GM12864 (cell line): ENCODE data around the gene SLC23A2.
"Not testable (repeated sequence)": the region's sequence is repeated elsewhere in the genome, so short reads cannot be mapped to it uniquely, and the experiment has no call there.

Source experiments
- DNase-seq: peaks from one replicate; pipeline ENCODE4 v3.0.0-alpha.2; 2011; ENCODE audit warnings: low read depth
- H3K4me3 ChIP-seq: 2 replicates; pipeline ENCODE4 v1.5.1; 2011; ENCODE audit warnings: mild to moderate bottlenecking, low read depth, low read length, control low read depth
- TF ChIP-seq, protein P1 (sequence below): IDR thresholded peaks from 2 replicates; pipeline ENCODE4 v1.5.1; 2011; ENCODE audit warnings: low read depth, mild to moderate bottlenecking, moderate library complexity, low read length, control low read depth, inconsistent platforms; ENCODE audit errors: missing control alignments

Gene SLC23A2

DNA sequence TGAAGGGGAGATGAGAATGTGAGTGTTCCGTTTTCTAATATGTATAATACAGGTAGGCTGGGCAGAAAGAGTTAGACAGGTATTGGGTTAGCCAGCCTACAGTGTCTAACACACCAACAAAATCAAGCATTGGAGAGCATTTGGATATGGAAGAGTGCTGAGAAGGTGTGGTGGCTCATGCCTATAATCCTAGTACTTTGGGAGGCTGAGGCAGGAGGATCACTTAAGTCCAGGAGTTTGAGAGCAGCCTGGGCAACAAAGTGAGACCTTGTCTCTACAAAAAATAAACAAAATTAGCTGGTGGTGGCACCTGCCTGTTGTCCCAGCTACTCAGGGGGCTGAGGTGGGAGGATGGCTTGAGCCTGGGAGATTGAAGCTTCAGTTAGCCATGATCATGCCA lies 38.6 kb upstream of the SLC23A2 start:
- DNase-seq: no peak
- no peak overlapping the region for H3K4me3 ChIP-seq
- TF ChIP-seq, protein P1, sequence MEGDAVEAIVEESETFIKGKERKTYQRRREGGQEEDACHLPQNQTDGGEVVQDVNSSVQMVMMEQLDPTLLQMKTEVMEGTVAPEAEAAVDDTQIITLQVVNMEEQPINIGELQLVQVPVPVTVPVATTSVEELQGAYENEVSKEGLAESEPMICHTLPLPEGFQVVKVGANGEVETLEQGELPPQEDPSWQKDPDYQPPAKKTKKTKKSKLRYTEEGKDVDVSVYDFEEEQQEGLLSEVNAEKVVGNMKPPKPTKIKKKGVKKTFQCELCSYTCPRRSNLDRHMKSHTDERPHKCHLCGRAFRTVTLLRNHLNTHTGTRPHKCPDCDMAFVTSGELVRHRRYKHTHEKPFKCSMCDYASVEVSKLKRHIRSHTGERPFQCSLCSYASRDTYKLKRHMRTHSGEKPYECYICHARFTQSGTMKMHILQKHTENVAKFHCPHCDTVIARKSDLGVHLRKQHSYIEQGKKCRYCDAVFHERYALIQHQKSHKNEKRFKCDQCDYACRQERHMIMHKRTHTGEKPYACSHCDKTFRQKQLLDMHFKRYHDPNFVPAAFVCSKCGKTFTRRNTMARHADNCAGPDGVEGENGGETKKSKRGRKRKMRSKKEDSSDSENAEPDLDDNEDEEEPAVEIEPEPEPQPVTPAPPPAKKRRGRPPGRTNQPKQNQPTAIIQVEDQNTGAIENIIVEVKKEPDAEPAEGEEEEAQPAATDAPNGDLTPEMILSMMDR: no peak

DNA sequence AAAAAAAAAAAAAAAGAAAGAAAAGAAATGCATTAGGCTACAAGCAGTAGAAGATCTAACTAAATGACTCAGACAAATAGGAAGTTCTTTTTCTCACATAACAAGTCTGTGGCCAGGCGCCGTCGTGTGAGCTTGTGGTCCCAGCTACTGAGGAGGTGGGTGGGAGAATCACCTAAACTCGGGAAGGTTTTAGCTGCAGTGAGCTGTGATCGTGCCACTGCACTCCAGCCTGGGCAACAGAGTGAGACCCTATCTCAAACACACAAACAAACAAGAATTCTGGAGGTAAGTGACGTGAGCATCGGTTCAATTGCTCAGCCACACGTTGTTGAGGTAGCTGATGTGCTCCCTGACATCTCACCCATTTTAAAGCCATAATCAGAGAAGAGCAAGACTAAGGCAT lies 37.9 kb upstream of the SLC23A2 start:
- DNase-seq: no peak
- H3K4me3 ChIP-seq: no peak overlapping the region

DNA sequence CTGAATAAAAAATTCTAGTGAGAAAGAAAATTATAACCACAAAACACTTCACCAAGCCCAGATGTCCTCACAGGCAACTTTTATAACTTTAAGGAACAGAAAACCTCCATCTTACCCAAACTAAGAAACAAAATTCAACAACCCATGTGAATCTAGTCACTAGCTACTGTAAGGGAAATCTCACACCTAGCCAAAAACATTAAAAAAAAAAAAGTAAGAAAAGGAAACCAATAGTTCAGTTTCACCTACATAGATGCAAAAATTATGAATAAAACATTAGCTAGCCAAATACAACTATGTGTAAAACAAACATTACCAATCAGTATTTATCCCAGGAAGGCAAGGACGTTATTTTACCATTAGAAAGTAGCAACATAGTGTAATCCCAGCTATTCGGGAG lies 35.5 kb upstream of the SLC23A2 start:
- DNase-seq: no peak
- H3K4me3 ChIP-seq: no peak overlapping the region
- TF ChIP-seq, protein P1: no peak

More for the DNA sequence above, 37.9 kb upstream of the SLC23A2 start:
- TF ChIP-seq, protein P1: no peak

DNA sequence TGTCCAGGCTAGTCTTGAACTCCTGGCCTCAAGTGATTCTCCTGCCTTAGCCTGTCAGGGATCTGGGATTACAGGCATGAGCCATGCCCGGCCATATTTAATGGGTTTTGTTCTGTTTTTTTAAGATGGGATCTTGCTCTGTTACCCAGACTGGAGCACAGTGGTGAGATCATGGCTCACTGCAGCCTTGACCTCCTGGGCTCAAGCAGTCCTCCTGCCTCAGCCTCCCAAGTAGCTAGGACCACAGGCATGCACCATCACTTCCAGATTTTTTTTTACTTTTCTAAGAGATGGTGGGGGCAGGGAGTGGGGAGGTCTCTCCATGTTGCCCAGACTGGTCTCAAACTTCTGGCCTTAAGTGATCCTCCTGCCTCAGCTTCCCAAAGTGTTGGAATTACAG lies 34.2 kb upstream of the SLC23A2 start:
- not testable (repeated sequence) for DNase-seq, H3K4me3 ChIP-seq

DNA sequence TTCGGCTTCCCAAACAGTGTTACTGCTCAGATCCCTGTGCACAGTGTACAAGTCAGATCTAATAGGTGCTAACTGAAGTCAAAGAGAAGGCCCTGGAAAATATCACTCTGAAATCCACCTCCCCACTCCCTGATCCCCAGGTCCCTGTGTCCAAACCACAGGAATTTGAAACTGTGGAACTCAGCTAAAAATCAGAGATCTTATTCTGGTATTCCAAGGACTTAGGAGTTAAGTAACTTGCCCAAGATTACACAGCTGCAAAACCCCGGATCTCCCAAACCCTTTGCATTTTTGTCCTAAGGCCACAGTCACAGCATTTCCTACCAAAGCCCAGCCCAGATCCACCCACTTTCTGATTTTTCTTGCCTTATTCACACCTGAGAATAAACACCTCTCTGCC lies 32.3 kb upstream of the SLC23A2 start:
- DNase-seq: no peak

DNA sequence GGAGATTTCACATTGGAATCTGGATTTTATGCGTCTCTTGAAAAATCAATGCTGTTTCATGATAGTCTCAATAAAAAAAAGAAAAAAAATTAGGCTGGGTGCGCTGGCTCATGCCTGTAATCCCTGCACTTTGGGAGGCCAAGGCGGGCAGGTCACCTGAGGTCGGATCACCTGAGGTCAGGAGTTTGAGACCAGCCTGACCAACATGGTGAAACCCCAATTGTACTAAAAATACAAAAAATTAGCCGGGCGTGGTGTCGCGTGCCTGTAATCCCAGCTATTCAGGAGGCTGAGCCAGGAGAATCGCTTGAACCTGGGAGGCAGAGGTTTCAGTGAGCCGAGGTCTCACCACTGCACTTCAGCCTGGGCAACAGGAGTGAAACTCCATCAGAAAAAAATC lies 30.4 kb upstream of the SLC23A2 start:
- not testable (repeated sequence) for DNase-seq

More for the DNA sequence above, 32.3 kb upstream of the SLC23A2 start:
- no peak overlapping the region for H3K4me3 ChIP-seq
- TF ChIP-seq, protein P1: no peak

DNA sequence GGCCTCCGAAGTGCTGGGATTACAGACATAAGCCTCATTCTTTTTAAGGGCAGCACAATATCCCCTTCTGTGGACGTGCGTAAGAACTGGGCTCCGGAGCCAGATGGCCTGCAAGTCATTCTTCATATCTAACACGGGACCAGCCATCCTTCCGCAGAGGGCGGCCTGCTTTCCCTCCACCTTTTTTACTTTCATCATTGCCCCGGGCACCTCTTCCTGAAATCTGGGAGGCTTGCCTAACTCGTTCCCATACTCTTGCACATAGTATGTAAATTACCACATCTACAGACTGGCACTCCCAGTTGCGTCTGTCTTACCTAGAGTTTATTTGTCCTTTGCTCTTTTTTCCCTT lies 29.9 kb upstream of the SLC23A2 start:
- H3K4me3 ChIP-seq: no peak overlapping the region
- TF ChIP-seq, protein P1: no peak
- DNase-seq: no peak

More for the DNA sequence above, 30.4 kb upstream of the SLC23A2 start:
- H3K4me3 ChIP-seq: not testable (repeated sequence)

DNA sequence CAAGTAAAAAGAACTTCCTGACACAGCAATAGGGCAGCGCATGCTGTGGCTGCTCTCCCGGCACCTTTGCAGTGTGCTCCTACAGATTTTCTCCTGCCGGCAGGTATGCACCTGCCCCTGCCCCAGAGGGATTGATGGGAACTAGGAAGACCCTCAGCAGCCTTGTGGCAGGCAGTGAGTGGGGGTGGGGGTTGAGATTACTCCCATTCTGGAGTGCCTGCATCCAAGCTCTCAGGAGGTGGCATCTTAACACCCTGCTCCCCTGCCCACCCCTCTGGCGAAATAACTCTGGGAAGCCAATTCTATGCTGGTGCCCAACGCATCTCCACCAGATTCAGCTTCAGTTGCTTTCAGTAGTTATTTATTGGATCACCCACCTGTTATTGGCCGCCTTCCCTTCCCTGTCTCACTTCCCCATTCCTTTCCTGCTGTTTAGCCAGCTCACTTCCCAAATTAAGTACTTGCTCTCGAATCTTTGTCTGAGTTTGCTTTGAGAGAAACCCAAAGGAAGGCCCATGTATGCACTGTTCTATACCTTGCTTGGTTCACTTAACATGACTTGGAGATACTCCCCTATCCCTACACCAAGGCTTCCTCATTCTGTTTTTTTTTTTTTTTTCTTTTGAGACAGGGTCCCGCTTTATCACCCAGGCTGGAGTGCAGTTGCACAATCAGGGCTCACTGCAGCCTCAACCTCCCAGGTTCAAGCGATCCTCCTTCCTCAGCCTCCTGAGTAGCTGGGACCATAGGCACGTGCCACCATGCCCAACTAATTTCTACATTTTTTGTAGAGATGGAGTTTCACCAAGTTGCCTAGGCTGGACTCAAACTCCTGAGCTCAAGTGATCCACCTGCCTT lies 29.3 kb upstream of the SLC23A2 start:
- TF ChIP-seq, protein P1: no peak
- no peak for DNase-seq
- H3K4me3 ChIP-seq: no peak overlapping the region

DNA sequence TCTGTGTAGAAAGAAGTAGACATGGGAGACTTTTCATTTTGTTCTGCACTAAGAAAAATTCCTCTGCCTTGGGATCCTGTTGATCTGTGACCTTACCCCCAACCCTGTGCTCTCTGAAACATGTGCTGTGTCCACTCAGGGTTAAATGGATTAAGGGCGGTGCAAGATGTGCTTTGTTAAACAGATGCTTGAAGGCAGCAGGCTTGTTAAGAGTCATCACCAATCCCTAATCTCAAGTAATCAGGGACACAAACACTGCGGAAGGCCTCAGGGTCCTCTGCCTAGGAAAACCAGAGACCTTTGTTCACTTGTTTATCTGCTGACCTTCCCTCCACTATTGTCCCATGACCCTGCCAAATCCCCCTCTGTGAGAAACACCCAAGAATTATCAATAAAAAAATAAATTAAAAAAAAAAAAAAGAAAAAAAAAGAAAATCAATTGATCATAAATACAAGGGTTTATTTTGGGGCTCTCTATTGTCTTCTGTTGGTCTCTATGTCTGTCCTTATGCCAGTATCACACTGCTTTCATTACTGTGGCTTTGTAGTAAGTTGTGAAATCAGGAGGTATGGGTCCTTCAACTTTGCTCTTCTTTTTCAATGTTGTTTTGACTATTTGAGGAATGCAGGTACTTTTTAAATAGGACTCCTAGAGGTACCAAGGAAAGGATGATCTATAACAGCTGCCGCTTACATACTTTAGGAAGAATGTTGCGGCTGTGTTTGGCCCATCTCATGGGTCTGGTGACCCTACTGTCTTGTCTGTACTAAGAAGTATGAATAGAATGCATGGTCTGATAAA lies 27.1 kb upstream of the SLC23A2 start:
- DNase-seq, H3K4me3 ChIP-seq: not testable (repeated sequence)
